Hepatocyte (in vitro differentiated cells): ENCODE measurements around the gene TTC28.

ENCODE experiments used
- CTCF ChIP-seq: fragments of 200-600 bp; sonication (generic); IDR thresholded peaks from 2 replicates; pipeline ENCODE4 v1.5.1; 2016; ENCODE audit warnings: antibody characterized with exemption, mild to moderate bottlenecking; ENCODE audit not compliant: poor library complexity
- EZH2 ChIP-seq: fragments of 200-600 bp; sonication (generic); IDR thresholded peaks from 2 replicates; pipeline ENCODE4 v1.6.1; 2016; ENCODE audit warnings: antibody characterized with exemption, mild to moderate bottlenecking, borderline replicate concordance

DNA sequence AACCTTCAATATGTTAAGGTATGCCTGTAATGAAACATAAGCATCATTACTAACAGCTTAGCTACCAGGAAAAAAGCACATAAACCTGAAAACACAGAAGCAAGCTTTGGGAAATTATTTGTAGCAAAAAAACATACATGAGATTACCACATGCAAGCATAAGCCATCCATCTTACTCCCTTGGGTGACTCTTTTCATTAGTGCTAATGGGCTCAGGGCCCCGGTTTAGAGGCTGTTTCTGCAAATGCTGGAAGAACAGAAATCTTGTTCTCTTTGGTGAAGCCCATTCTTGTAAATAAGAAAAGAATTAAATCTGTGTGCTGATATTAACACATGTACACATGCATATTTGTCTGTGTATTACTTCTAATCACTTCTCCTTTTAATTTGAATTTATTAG, 314.3 kb downstream of the TTC28 start:
- TF ChIP-seq EZH2, result no peak
- TF ChIP-seq CTCF, result no peak
